K562 (cell line): ENCODE data around the gene CR2. TPM values are rescaled to one million over a fixed set of nuclear protein-coding genes. Genes with fewer than 3 reads are reported as not detected.

Experiments used
- BRD9 ChIP-seq: fragments of 450-650 bp; IDR thresholded peaks from 2 replicates; pipeline ENCODE4 v1.6.1; 2018; ENCODE audit warnings: low read depth; ENCODE audit not compliant: partially characterized antibody
- CREM ChIP-seq: IDR thresholded peaks from 2 replicates; pipeline ENCODE4 v1.6.1; 2014; ENCODE audit warnings: antibody characterized with exemption, low read depth
- KLF13 ChIP-seq: fragments of 450-650 bp; IDR thresholded peaks from 2 replicates; pipeline ENCODE4 v1.6.1; 2016; ENCODE audit warnings: missing genetic modification characterization, low read depth, mild to moderate bottlenecking, missing compliant biosample characterization, moderate library complexity, borderline replicate concordance
- MYBL2 ChIP-seq, 2 experiments: fragments of 450-650 bp in 1 of 2; sonication (generic) in 1 of 2; formaldehyde crosslinking in 1 of 2; IDR thresholded peaks; 2 replicates each; pipeline versions ENCODE4 v1.6.1 to v1.8.1; 2017 to 2022; ENCODE audit warnings: borderline replicate concordance in 1 of 2, inconsistent platforms in 1 of 2, low read depth in 1 of 2, mild to moderate bottlenecking in 1 of 2, missing genetic modification reagents in 1 of 2, moderate library complexity in 1 of 2
- PTTG1 ChIP-seq: fragments of 450-650 bp; IDR thresholded peaks from 2 replicates; pipeline ENCODE4 v1.6.1; 2016; ENCODE audit warnings: low read depth, mild to moderate bottlenecking, missing genetic modification characterization, missing compliant biosample characterization
- SAFB2 ChIP-seq: fragments of 200-400 bp; formaldehyde crosslinking; IDR thresholded peaks from 2 replicates; pipeline ENCODE4 v1.6.1; 2018; ENCODE audit warnings: borderline replicate concordance, low read length, low read depth, moderate library complexity; ENCODE audit not compliant: severe bottlenecking
- SRSF7 ChIP-seq: fragments of 200-400 bp; formaldehyde crosslinking; optimal IDR thresholded peaks from 2 replicates; pipeline ENCODE3; 2017; ENCODE audit warnings: mild to moderate bottlenecking, low read depth, low read length
- TEAD1 ChIP-seq, 2 experiments: fragments of 450-650 bp in 1 of 2; sonication (generic) in 1 of 2; formaldehyde crosslinking; IDR thresholded peaks; 2 replicates each; pipeline versions ENCODE4 v1.4.0 to v1.8.0; 2020 to 2022; ENCODE audit warnings: mild to moderate bottlenecking in 2 of 2, missing genetic modification reagents in 1 of 2
- ZZZ3 ChIP-seq: fragments of 450-650 bp; IDR thresholded peaks from 2 replicates; pipeline ENCODE4 v1.6.1; 2016; ENCODE audit warnings: antibody characterized with exemption, mild to moderate bottlenecking, moderate library complexity
- polyA plus RNA-seq, 8 experiments: library from polyadenylated mRNA; depleted of rRNA in 4 of 8; stranded (reverse) in 5 of 8; unstranded in 3 of 8; fragments of >200 nt; fragmentation: Nextera tagmentation in 2 of 8; fragmentation: Illumina TruSeq in 1 of 8; extraction: Ambion mirVana in 2 of 8; extraction: Trizol in 1 of 8; gene quantifications; 2 replicates each; pipeline versions ENCODE4 v1.2.1 to v1.2.3, GENCODE V29; 2011 to 2014; ENCODE audit warnings: inconsistent platforms in 1 of 8, missing spikeins in 1 of 8
- total RNA-seq, 7 experiments: library from RNA; depleted of rRNA in 6 of 7; stranded (reverse); fragments of >200 nt in 6 of 7; fragmentation: Illumina TruSeq in 2 of 7; extraction: Trizol in 2 of 7; gene quantifications; 2 replicates each; pipeline versions ENCODE4 v1.2.1 to v1.2.3, GENCODE V29; 2011 to 2021; ENCODE audit warnings: low replicate concordance in 1 of 7
- TF ChIP-seq, protein P1 (sequence below): fragments of 250-450 bp; sonication (Bioruptor Pico); IDR thresholded peaks from 2 replicates; pipeline ENCODE4 v1.8.0; 2021; ENCODE audit warnings: moderate library complexity, mild to moderate bottlenecking, inconsistent platforms
- TF ChIP-seq, protein P2 (sequence below): sonication (generic); formaldehyde crosslinking; IDR thresholded peaks from 2 replicates; pipeline ENCODE4 v1.8.1; 2023; ENCODE audit warnings: mild to moderate bottlenecking, missing genetic modification reagents
- TF ChIP-seq, protein P3 (sequence below): fragments of 250-450 bp; sonication (Bioruptor Pico); IDR thresholded peaks from 2 replicates; pipeline ENCODE4 v1.8.0; 2022; ENCODE audit warnings: moderate library complexity, mild to moderate bottlenecking, inconsistent platforms
- TF ChIP-seq, protein P4 (sequence below): fragments of 450-650 bp; conservative IDR thresholded peaks from 2 replicates; pipeline ENCODE4 v1.6.1; 2016; ENCODE audit warnings: missing genetic modification characterization, low read depth, mild to moderate bottlenecking, missing compliant biosample characterization, moderate library complexity
- TF ChIP-seq, protein P5 (sequence below): fragments of 450-650 bp; IDR thresholded peaks from 2 replicates; pipeline ENCODE4 v1.6.1; 2016; ENCODE audit warnings: missing biosample characterization, missing genetic modification characterization
- TF ChIP-seq, protein P6 (sequence below): fragments of 250-450 bp; sonication (Bioruptor Pico); IDR thresholded peaks from 2 replicates; pipeline ENCODE4 v1.4.0; 2020; ENCODE audit warnings: borderline replicate concordance

Gene CR2
- total and polyA plus RNA-seq, 9 of the 15 experiments (the other 6 are each of a cell fraction or from before 2014, with no cell fraction given), result 0.07 to 0.67 (median 0.37) TPM

DNA sequence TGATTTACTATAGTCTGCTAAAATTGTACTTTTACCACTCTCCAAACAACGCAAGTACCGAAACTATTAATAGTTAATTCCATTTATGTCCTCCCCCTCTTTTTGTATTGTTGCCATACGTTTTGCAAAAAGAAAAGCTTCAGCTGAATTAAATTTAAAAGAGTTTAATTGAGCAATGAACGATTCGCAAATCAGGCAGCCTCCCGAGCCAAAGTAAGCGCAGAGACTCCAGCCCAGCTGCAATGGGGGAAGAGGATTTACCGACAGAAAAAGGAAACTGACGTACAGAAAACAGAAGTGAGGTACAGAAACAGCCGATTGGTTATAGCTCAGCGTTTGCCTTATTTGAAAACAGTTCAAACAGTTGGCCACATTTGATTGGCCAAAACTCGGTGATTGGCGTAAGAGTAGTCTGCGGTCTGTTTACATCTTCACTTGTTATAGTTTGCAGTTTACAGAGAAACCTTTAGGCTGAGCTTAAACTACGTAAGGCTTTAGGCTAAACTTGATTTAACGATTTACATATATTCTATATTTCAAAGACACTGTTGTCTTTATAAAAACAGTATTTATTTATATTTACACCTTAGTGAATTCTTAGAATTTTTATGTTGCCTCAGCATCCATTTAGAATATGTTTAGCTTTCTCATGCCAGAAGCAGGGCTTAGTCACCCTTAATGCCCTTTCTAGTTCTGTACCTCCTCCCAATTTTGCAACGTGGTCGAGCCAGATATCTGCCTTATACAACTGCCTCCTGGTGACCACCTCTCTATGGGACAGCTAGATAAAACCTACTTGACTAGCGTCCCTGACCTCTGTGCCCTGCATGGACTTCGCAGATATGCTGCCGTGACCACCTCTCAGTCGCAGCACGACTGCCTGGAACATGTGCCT lies 65.6 kb downstream of the CR2 start (continued):
- TF ChIP-seq, protein P1, sequence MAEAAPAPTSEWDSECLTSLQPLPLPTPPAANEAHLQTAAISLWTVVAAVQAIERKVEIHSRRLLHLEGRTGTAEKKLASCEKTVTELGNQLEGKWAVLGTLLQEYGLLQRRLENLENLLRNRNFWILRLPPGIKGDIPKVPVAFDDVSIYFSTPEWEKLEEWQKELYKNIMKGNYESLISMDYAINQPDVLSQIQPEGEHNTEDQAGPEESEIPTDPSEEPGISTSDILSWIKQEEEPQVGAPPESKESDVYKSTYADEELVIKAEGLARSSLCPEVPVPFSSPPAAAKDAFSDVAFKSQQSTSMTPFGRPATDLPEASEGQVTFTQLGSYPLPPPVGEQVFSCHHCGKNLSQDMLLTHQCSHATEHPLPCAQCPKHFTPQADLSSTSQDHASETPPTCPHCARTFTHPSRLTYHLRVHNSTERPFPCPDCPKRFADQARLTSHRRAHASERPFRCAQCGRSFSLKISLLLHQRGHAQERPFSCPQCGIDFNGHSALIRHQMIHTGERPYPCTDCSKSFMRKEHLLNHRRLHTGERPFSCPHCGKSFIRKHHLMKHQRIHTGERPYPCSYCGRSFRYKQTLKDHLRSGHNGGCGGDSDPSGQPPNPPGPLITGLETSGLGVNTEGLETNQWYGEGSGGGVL (CRISPR knock-in tag), result no peak
- TF ChIP-seq, protein P2, sequence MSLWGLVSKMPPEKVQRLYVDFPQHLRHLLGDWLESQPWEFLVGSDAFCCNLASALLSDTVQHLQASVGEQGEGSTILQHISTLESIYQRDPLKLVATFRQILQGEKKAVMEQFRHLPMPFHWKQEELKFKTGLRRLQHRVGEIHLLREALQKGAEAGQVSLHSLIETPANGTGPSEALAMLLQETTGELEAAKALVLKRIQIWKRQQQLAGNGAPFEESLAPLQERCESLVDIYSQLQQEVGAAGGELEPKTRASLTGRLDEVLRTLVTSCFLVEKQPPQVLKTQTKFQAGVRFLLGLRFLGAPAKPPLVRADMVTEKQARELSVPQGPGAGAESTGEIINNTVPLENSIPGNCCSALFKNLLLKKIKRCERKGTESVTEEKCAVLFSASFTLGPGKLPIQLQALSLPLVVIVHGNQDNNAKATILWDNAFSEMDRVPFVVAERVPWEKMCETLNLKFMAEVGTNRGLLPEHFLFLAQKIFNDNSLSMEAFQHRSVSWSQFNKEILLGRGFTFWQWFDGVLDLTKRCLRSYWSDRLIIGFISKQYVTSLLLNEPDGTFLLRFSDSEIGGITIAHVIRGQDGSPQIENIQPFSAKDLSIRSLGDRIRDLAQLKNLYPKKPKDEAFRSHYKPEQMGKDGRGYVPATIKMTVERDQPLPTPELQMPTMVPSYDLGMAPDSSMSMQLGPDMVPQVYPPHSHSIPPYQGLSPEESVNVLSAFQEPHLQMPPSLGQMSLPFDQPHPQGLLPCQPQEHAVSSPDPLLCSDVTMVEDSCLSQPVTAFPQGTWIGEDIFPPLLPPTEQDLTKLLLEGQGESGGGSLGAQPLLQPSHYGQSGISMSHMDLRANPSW (CRISPR knock-in tag), result no peak
- TF ChIP-seq, protein P3, sequence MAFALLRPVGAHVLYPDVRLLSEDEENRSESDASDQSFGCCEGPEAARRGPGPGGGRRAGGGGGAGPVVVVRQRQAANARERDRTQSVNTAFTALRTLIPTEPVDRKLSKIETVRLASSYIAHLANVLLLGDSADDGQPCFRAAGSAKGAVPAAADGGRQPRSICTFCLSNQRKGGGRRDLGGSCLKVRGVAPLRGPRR (CRISPR knock-in tag), result no peak
- TF ChIP-seq SAFB2, result no peak
- no peak for TF ChIP-seq SRSF7
- TF ChIP-seq, protein P4, sequence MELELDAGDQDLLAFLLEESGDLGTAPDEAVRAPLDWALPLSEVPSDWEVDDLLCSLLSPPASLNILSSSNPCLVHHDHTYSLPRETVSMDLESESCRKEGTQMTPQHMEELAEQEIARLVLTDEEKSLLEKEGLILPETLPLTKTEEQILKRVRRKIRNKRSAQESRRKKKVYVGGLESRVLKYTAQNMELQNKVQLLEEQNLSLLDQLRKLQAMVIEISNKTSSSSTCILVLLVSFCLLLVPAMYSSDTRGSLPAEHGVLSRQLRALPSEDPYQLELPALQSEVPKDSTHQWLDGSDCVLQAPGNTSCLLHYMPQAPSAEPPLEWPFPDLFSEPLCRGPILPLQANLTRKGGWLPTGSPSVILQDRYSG, result no peak
- no peak for TF ChIP-seq PTTG1 (tag)
- TF ChIP-seq MYBL2 (IDR thresholded peaks at IDR 0.05; ENCODE audit: low read depth), result peak; percentile 99
- TF ChIP-seq MYBL2 (CRISPR knock-in tag; IDR thresholded peaks at IDR 0.05; ENCODE audit: borderline replicate concordance), result peak; percentile 72; the same call in 1 of the 2 replicates
- TF ChIP-seq TEAD1 (CRISPR knock-in tag; IDR thresholded peaks at IDR 0.05), result peak in 1 of 2 experiments; percentile 87; a peak in 2 of 4 replicates
- TF ChIP-seq ZZZ3, result no peak
- TF ChIP-seq KLF13 (tag), result no peak
- TF ChIP-seq CREM, result peak; percentile 84
- TF ChIP-seq, protein P5, sequence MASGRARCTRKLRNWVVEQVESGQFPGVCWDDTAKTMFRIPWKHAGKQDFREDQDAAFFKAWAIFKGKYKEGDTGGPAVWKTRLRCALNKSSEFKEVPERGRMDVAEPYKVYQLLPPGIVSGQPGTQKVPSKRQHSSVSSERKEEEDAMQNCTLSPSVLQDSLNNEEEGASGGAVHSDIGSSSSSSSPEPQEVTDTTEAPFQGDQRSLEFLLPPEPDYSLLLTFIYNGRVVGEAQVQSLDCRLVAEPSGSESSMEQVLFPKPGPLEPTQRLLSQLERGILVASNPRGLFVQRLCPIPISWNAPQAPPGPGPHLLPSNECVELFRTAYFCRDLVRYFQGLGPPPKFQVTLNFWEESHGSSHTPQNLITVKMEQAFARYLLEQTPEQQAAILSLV (tag), result no peak
- TF ChIP-seq BRD9, result peak; percentile 87
- TF ChIP-seq, protein P6, sequence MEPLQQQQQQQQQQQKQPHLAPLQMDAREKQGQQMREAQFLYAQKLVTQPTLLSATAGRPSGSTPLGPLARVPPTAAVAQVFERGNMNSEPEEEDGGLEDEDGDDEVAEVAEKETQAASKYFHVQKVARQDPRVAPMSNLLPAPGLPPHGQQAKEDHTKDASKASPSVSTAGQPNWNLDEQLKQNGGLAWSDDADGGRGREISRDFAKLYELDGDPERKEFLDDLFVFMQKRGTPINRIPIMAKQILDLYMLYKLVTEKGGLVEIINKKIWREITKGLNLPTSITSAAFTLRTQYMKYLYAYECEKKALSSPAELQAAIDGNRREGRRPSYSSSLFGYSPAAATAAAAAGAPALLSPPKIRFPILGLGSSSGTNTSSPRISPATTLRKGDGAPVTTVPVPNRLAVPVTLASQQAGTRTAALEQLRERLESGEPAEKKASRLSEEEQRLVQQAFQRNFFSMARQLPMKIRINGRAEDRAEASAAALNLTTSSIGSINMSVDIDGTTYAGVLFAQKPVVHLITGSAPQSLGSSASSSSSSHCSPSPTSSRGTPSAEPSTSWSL (CRISPR knock-in tag), result no peak
